ENCODE results near the gene CX3CL1. TPM values are rescaled to one million over a fixed set of nuclear protein-coding genes. Genes with fewer than 3 reads are reported as not detected.

The CX3CL1 gene
- total and polyA plus RNA-seq, 2 of the 13 experiments (the other 11 are each of a cell fraction or from before 2014, with no cell fraction given): 57.3 to 60.8 TPM

DNA sequence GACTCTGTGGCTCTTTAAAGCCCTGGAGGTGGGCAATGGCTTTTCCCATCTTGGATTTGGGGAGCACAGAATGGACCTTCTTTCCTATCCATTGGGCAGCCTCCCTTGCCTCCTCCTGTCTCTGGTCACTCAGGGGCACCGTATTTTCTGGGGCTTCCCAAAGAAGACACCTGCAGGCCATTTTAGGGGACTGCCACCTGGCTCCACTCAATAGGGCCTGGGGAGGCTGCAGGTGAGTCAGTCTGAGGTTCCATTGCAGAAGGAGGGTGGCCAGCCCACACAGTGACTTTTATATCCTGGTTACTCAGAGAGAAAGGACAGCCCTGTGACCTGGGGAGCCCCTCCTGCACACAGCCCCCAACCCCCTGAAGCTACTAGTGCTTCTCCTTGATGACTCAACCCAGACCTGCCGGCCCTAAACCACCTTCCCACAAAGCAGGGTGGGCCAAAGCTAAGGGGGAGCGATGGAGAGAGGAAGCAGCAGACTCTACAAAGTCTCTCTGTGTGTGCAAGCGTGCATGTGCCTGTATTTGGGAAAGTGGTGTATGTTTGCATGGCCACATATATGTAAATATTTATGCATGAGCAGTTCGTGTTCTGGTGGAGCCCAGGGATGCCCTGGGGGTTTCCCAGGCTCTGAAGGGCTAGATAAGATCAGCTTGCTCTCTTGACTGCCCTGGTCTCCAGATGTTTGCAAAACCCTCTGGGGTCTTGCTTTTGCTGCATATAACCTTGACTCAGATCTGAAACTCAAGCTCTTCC lies 5.0 kb downstream of the CX3CL1 start (continued):
- 0 out of 2 replicates have a peak, but pooled peaks have one; percentile 58 for TF ChIP-seq SMAD3 (CRISPR knock-in tag; IDR thresholded peaks at IDR 0.05)
- TF ChIP-seq TBX3 (IDR thresholded peaks at IDR 0.05; ENCODE audit: borderline replicate concordance): no peak
- TF ChIP-seq FOXK2 (IDR thresholded peaks at IDR 0.05): no peak
- no peak for TF ChIP-seq SIX1 (CRISPR knock-in tag; IDR thresholded peaks at IDR 0.05; ENCODE audit: borderline replicate concordance)
- no peak for TF ChIP-seq ZSCAN20 (CRISPR knock-in tag; IDR thresholded peaks at IDR 0.05; ENCODE audit: borderline replicate concordance)
- TF ChIP-seq, protein P1, sequence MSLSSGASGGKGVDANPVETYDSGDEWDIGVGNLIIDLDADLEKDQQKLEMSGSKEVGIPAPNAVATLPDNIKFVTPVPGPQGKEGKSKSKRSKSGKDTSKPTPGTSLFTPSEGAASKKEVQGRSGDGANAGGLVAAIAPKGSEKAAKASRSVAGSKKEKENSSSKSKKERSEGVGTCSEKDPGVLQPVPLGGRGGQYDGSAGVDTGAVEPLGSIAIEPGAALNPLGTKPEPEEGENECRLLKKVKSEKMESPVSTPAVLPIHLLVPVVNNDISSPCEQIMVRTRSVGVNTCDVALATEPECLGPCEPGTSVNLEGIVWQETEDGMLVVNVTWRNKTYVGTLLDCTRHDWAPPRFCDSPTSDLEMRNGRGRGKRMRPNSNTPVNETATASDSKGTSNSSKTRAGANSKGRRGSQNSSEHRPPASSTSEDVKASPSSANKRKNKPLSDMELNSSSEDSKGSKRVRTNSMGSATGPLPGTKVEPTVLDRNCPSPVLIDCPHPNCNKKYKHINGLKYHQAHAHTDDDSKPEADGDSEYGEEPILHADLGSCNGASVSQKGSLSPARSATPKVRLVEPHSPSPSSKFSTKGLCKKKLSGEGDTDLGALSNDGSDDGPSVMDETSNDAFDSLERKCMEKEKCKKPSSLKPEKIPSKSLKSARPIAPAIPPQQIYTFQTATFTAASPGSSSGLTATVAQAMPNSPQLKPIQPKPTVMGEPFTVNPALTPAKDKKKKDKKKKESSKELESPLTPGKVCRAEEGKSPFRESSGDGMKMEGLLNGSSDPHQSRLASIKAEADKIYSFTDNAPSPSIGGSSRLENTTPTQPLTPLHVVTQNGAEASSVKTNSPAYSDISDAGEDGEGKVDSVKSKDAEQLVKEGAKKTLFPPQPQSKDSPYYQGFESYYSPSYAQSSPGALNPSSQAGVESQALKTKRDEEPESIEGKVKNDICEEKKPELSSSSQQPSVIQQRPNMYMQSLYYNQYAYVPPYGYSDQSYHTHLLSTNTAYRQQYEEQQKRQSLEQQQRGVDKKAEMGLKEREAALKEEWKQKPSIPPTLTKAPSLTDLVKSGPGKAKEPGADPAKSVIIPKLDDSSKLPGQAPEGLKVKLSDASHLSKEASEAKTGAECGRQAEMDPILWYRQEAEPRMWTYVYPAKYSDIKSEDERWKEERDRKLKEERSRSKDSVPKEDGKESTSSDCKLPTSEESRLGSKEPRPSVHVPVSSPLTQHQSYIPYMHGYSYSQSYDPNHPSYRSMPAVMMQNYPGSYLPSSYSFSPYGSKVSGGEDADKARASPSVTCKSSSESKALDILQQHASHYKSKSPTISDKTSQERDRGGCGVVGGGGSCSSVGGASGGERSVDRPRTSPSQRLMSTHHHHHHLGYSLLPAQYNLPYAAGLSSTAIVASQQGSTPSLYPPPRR (CRISPR knock-in tag; IDR thresholded peaks at IDR 0.05; ENCODE audit: borderline replicate concordance): 0 out of 2 replicates have a peak, but pooled peaks have one; percentile 62
- TF ChIP-seq HMGXB4 (CRISPR knock-in tag; IDR thresholded peaks at IDR 0.05; ENCODE audit: borderline replicate concordance in 1 of 2, low read depth in 1 of 2): no peak
- 0 out of 2 replicates have a peak, but pooled peaks have one; percentile 26 for TF ChIP-seq ZNF205 (CRISPR knock-in tag; IDR thresholded peaks at IDR 0.05)
- TF ChIP-seq, protein P2, sequence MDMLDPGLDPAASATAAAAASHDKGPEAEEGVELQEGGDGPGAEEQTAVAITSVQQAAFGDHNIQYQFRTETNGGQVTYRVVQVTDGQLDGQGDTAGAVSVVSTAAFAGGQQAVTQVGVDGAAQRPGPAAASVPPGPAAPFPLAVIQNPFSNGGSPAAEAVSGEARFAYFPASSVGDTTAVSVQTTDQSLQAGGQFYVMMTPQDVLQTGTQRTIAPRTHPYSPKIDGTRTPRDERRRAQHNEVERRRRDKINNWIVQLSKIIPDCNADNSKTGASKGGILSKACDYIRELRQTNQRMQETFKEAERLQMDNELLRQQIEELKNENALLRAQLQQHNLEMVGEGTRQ (IDR thresholded peaks at IDR 0.05; ENCODE audit: low read depth, low read length): no peak
- TF ChIP-seq, protein P2 (CRISPR knock-in tag; IDR thresholded peaks at IDR 0.05; ENCODE audit: borderline replicate concordance): no peak
- no peak for TF ChIP-seq KMT2A (CRISPR knock-in tag; IDR thresholded peaks at IDR 0.05)
- TF ChIP-seq SNAI1 (CRISPR knock-in tag; IDR thresholded peaks at IDR 0.05; ENCODE audit: borderline replicate concordance): no peak
- no peak for TF ChIP-seq ZNF230 (CRISPR knock-in tag; IDR thresholded peaks at IDR 0.05)
- TF ChIP-seq, protein P3, sequence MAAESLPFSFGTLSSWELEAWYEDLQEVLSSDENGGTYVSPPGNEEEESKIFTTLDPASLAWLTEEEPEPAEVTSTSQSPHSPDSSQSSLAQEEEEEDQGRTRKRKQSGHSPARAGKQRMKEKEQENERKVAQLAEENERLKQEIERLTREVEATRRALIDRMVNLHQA (CRISPR knock-in tag; IDR thresholded peaks at IDR 0.05): no peak
- TF ChIP-seq RBAK (CRISPR knock-in tag; IDR thresholded peaks at IDR 0.05): no peak
- no peak for TF ChIP-seq ZNF792 (CRISPR knock-in tag; IDR thresholded peaks at IDR 0.05)
- no peak for TF ChIP-seq ZNF280D (CRISPR knock-in tag; IDR thresholded peaks at IDR 0.05)

All from HepG2 (cell line).